ENCODE measurements around the gene MMP23B.
A peak's percentile ranks its signal among the peaks of the same experiment; 100 is the strongest.

Gene MMP23B

GRCh38 chr1:1598051-1598719, 33.8 kb upstream of the MMP23B start:
- H3K4me1 ChIP-seq (ENCODE audit: control insufficient read depth, insufficient read depth, low read length): peaks cover 5% of the 10 kb centered on the region; the same call in 1 of the 2 replicates
- H3K9me3 ChIP-seq (ENCODE audit: control insufficient read depth, insufficient read depth, low read length): no peaks in the 10 kb centered on the region
- H3K27ac ChIP-seq (ENCODE audit: low read depth, low read length): no peak overlapping the region
- peaks cover 50% of the 10 kb centered on the region for H3K27me3 ChIP-seq (ENCODE audit: control insufficient read depth, insufficient read depth, low read length)
- no peak overlapping the region for H3K4me3 ChIP-seq (ENCODE audit: low read depth, low read length)
- H3K9ac ChIP-seq (ENCODE audit: low read depth, low read length): no peak overlapping the region
- no peaks in the 10 kb centered on the region for H3K36me3 ChIP-seq (ENCODE audit: control insufficient read depth, insufficient read depth, low read length)

GRCh38 chr1:1598720-1599029, 33.3 kb upstream of the MMP23B start:
- no peaks in the 10 kb centered on the region for H3K9me3 ChIP-seq (ENCODE audit: control insufficient read depth, insufficient read depth, low read length)
- peaks cover 5% of the 10 kb centered on the region; the same call in 1 of the 2 replicates for H3K4me1 ChIP-seq (ENCODE audit: control insufficient read depth, insufficient read depth, low read length)
- H3K27me3 ChIP-seq (ENCODE audit: control insufficient read depth, insufficient read depth, low read length): peaks cover 50% of the 10 kb centered on the region
- no peak overlapping the region; the same call in 1 of the 2 replicates for H3K4me3 ChIP-seq (ENCODE audit: low read depth, low read length)
- H3K27ac ChIP-seq (ENCODE audit: low read depth, low read length): no peak overlapping the region
- no peak overlapping the region for H3K9ac ChIP-seq (ENCODE audit: low read depth, low read length)
- H3K36me3 ChIP-seq (ENCODE audit: control insufficient read depth, insufficient read depth, low read length): no peaks in the 10 kb centered on the region

- Histone ChIP-seq H3K4me3 (ENCODE audit: low read depth, low read length) (peak overlapping the region; percentile 58), H3K9me3 (ENCODE audit: control insufficient read depth, insufficient read depth, low read length) (no peaks in the 10 kb centered on the region), H3K9ac (ENCODE audit: low read depth, low read length) (no peak overlapping the region), H3K36me3 (ENCODE audit: control insufficient read depth, insufficient read depth, low read length) (no peaks in the 10 kb centered on the region), H3K4me1 (ENCODE audit: control insufficient read depth, insufficient read depth, low read length) (peaks cover 5% of the 10 kb centered on the region; the same call in 1 of the 2 replicates), H3K27me3 (ENCODE audit: control insufficient read depth, insufficient read depth, low read length) (peaks cover 50% of the 10 kb centered on the region), H3K27ac (ENCODE audit: low read depth, low read length) (no peak overlapping the region)
Observed at GRCh38 chr1:1599030-1599934, 32.7 kb upstream of the MMP23B start.

GRCh38 chr1:1599935-1600860, 31.8 kb upstream of the MMP23B start, which contains the start of gene FNDC10:
Gene FNDC10, minus strand, starts transcription at chr1:1600135. Its CDS starts 120 bp downstream, at chr1:1600015.
- Histone ChIP-seq H3K4me3 (ENCODE audit: low read depth, low read length) (peak within 1 kb of the TSS; percentile 68), H3K27me3 (ENCODE audit: control insufficient read depth, insufficient read depth, low read length) (peaks cover 50% of the 10 kb centered on the region), H3K9ac (ENCODE audit: low read depth, low read length) (no peak within 1 kb of the TSS), H3K36me3 (ENCODE audit: control insufficient read depth, insufficient read depth, low read length) (no peaks in the 10 kb centered on the region), H3K27ac (ENCODE audit: low read depth, low read length) (no peak within 1 kb of the TSS), H3K9me3 (ENCODE audit: control insufficient read depth, insufficient read depth, low read length) (no peaks in the 10 kb centered on the region), H3K4me1 (ENCODE audit: control insufficient read depth, insufficient read depth, low read length) (peaks cover 5% of the 10 kb centered on the region; the same call in 1 of the 2 replicates)

GRCh38 chr1:1600861-1601563, 31.0 kb upstream of the MMP23B start:
- Histone ChIP-seq H3K9me3 (ENCODE audit: control insufficient read depth, insufficient read depth, low read length) (no peaks in the 10 kb centered on the region), H3K27ac (ENCODE audit: low read depth, low read length) (no peak overlapping the region), H3K4me1 (ENCODE audit: control insufficient read depth, insufficient read depth, low read length) (peaks cover 5% of the 10 kb centered on the region; the same call in 1 of the 2 replicates), H3K9ac (ENCODE audit: low read depth, low read length) (no peak overlapping the region), H3K36me3 (ENCODE audit: control insufficient read depth, insufficient read depth, low read length) (no peaks in the 10 kb centered on the region), H3K27me3 (ENCODE audit: control insufficient read depth, insufficient read depth, low read length) (peaks cover 47% of the 10 kb centered on the region), H3K4me3 (ENCODE audit: low read depth, low read length) (peak overlapping the region; percentile 68; the same call in 1 of the 2 replicates)

GRCh38 chr1:1601564-1602303, 30.2 kb upstream of the MMP23B start:
- Histone ChIP-seq H3K36me3 (ENCODE audit: control insufficient read depth, insufficient read depth, low read length) (no peaks in the 10 kb centered on the region), H3K4me1 (ENCODE audit: control insufficient read depth, insufficient read depth, low read length) (peaks cover 4% of the 10 kb centered on the region; the same call in 1 of the 2 replicates), H3K4me3 (ENCODE audit: low read depth, low read length) (no peak overlapping the region), H3K9me3 (ENCODE audit: control insufficient read depth, insufficient read depth, low read length) (no peaks in the 10 kb centered on the region), H3K27ac (ENCODE audit: low read depth, low read length) (no peak overlapping the region), H3K9ac (ENCODE audit: low read depth, low read length) (no peak overlapping the region), H3K27me3 (ENCODE audit: control insufficient read depth, insufficient read depth, low read length) (peaks cover 39% of the 10 kb centered on the region)

GRCh38 chr1:1602304-1602967, 29.5 kb upstream of the MMP23B start:
- H3K27ac ChIP-seq (ENCODE audit: low read depth, low read length): no peak overlapping the region
- H3K27me3 ChIP-seq (ENCODE audit: control insufficient read depth, insufficient read depth, low read length): peaks cover 39% of the 10 kb centered on the region
- no peak overlapping the region for H3K9ac ChIP-seq (ENCODE audit: low read depth, low read length)
- H3K9me3 ChIP-seq (ENCODE audit: control insufficient read depth, insufficient read depth, low read length): no peaks in the 10 kb centered on the region
- H3K36me3 ChIP-seq (ENCODE audit: control insufficient read depth, insufficient read depth, low read length): no peaks in the 10 kb centered on the region
- H3K4me1 ChIP-seq (ENCODE audit: control insufficient read depth, insufficient read depth, low read length): no peaks in the 10 kb centered on the region
- H3K4me3 ChIP-seq (ENCODE audit: low read depth, low read length): no peak overlapping the region

GRCh38 chr1:1602968-1603506, 28.9 kb upstream of the MMP23B start:
- Histone ChIP-seq H3K9ac (ENCODE audit: low read depth, low read length) (no peak overlapping the region), H3K4me3 (ENCODE audit: low read depth, low read length) (no peak overlapping the region), H3K27ac (ENCODE audit: low read depth, low read length) (no peak overlapping the region), H3K36me3 (ENCODE audit: control insufficient read depth, insufficient read depth, low read length) (no peaks in the 10 kb centered on the region), H3K27me3 (ENCODE audit: control insufficient read depth, insufficient read depth, low read length) (peaks cover 39% of the 10 kb centered on the region), H3K4me1 (ENCODE audit: control insufficient read depth, insufficient read depth, low read length) (no peaks in the 10 kb centered on the region), H3K9me3 (ENCODE audit: control insufficient read depth, insufficient read depth, low read length) (no peaks in the 10 kb centered on the region)

GRCh38 chr1:1603671-1604373, 28.2 kb upstream of the MMP23B start:
- Histone ChIP-seq H3K36me3 (ENCODE audit: control insufficient read depth, insufficient read depth, low read length) (no peaks in the 10 kb centered on the region), H3K9ac (ENCODE audit: low read depth, low read length) (no peak overlapping the region), H3K27ac (ENCODE audit: low read depth, low read length) (no peak overlapping the region), H3K27me3 (ENCODE audit: control insufficient read depth, insufficient read depth, low read length) (peaks cover 32% of the 10 kb centered on the region), H3K9me3 (ENCODE audit: control insufficient read depth, insufficient read depth, low read length) (no peaks in the 10 kb centered on the region), H3K4me1 (ENCODE audit: control insufficient read depth, insufficient read depth, low read length) (no peaks in the 10 kb centered on the region), H3K4me3 (ENCODE audit: low read depth, low read length) (no peak overlapping the region)

Measured in HUES48 (cell line).